MM.1S (cell line): Measurements from ENCODE around the gene C2orf78.

Source experiments
- CTCF ChIP-seq: fragments of 300-600 bp; sonication (generic); IDR thresholded peaks from 2 replicates; pipeline ENCODE4 v1.5.1; 2016; ENCODE audit warnings: antibody characterized with exemption, low read length, mixed read lengths
- EZH2 ChIP-seq: fragments of 300-600 bp; sonication (generic); optimal IDR thresholded peaks from 2 replicates; pipeline ENCODE3; 2017; ENCODE audit warnings: low read depth, mild to moderate bottlenecking, antibody characterized with exemption, low read length, mixed read lengths
- EZH2phosphoT487 ChIP-seq: fragments of 300-600 bp; sonication (generic); IDR thresholded peaks from 2 replicates; pipeline ENCODE4 v1.6.1; 2018; ENCODE audit warnings: antibody characterized with exemption, low read length

GRCh38 chr2:73779467-73780236 is 4.3 kb upstream of the C2orf78 start, which contains the start of gene DUSP11:
- TF ChIP-seq CTCF (peak; percentile 86), EZH2 (no peak), EZH2phosphoT487 (no peak)
